SK-N-MC (cell line): Measurements from ENCODE around the gene RBFA.

Source experiments
- EZH2 ChIP-seq: fragments of 200-600 bp; sonication (generic); IDR thresholded peaks from one replicate; pipeline ENCODE4 v1.6.1; 2017; ENCODE audit warnings: antibody characterized with exemption
- POLR2AphosphoS5 ChIP-seq: IDR thresholded peaks from 2 replicates; pipeline ENCODE4 v1.6.1; 2012; ENCODE audit warnings: mild to moderate bottlenecking, low read depth, low read length, borderline replicate concordance

DNA sequence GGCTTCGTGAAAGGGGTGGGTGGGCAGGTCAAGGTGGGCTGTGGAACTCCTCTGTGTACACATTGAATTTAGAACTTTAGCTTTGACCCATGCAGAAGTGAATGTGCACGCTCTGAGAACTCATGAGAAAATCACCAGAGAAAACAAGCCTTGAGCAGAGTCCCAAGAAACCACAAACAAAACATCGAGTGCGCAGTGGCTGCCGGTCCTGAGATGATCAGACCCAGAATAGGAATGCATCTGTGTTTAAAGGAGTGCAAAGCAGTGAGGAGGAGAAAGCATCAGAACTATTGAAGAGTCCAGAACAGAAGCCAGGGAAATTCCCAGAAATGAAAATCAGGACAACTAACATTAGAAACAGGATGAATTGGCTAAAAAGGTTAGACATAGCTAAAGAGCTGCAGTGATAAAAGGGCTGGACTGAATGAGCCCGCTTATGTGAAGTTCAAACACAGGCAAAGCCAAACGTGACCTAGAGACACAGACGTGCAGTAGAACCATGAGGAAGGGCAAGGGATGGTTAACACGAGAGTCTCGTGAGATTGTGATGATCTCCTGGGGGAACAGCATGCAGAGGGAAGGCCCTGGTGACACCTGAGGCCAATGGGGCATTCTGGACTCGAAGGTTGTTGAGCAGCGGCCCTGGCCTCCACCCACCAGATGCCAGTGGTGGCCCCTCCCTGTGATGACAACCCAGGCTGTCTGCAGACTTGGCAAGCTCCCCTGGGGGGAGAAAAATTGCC is 29.5 kb upstream of the RBFA start:
- TF ChIP-seq POLR2AphosphoS5 = no peak
- TF ChIP-seq EZH2 = no peak
